Adipocyte (in vitro differentiated cells): Measurements from ENCODE around the gene LANCL2.

Experiments used
- DNase-seq: peaks from one replicate; pipeline ENCODE4 v3.0.0-alpha.2; 2015; ENCODE audit warnings: low read depth
- H3K27me3 ChIP-seq: replicated peaks from 2 replicates; pipeline ENCODE4 v1.7.0; 2013; ENCODE audit warnings: mild to moderate bottlenecking, low read length, moderate library complexity; ENCODE audit not compliant: control insufficient read depth, insufficient read depth
- H3K36me3 ChIP-seq: 2 replicates; pipeline ENCODE4 v1.7.0; 2013; ENCODE audit warnings: low read length, mild to moderate bottlenecking, moderate library complexity; ENCODE audit not compliant: control insufficient read depth, insufficient read depth, severe bottlenecking
- H3K4me1 ChIP-seq: 2 replicates; pipeline ENCODE4 v1.7.0; 2013; ENCODE audit warnings: mild to moderate bottlenecking, low read length, moderate library complexity; ENCODE audit not compliant: control insufficient read depth, insufficient read depth
- H3K4me3 ChIP-seq: 2 replicates; pipeline ENCODE4 v1.7.0; 2013; ENCODE audit warnings: mild to moderate bottlenecking, low read length, moderate library complexity
- H3K9ac ChIP-seq: 2 replicates; pipeline ENCODE4 v1.7.0; 2013; ENCODE audit warnings: mild to moderate bottlenecking, low read length, moderate library complexity
- H3K9me3 ChIP-seq: 2 replicates; pipeline ENCODE4 v1.7.0; 2013; ENCODE audit warnings: mild to moderate bottlenecking, low read length, moderate library complexity; ENCODE audit not compliant: control insufficient read depth

The LANCL2 gene

DNA sequence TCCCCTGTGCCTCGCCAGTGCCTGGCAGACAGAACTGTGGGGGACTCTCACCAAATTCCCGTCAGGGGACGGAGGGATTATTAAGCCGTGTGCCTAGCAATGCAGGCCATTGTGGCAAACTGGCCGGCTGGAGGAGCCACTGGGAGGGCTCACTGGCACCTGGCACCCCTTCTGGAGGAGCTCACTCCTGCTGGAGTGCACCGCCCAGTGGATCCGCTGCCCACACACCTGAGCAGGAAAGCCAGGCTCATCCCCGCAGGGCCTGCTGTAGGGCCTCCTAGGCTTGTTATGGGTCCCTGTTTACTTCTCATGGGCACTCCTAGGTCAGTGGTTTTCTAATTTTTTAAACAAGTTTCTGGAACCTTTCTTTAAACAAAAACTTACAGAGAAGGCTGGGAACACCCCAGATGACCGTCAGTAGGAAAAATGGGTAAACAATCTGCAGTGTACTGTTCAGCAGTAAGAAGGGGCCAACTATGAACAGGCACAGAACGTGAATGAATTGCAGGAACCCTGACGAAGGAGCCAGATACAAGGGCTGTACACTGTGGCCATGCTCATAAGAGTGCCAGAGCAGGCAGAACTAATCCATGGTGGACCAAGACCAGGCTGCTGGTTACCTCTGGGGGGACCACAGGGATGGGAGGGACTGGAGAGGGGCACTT is 64.8 kb downstream of the LANCL2 start:
- no peak overlapping the region for H3K4me3 ChIP-seq
- H3K9ac ChIP-seq, result no peak overlapping the region
- H3K36me3 ChIP-seq, result peaks cover 14% of the 10 kb centered on the region
- no peaks in the 10 kb centered on the region for H3K9me3 ChIP-seq
- no peaks in the 10 kb centered on the region for H3K27me3 ChIP-seq
- H3K4me1 ChIP-seq, result no peaks in the 10 kb centered on the region
- DNase-seq, result no peak

DNA sequence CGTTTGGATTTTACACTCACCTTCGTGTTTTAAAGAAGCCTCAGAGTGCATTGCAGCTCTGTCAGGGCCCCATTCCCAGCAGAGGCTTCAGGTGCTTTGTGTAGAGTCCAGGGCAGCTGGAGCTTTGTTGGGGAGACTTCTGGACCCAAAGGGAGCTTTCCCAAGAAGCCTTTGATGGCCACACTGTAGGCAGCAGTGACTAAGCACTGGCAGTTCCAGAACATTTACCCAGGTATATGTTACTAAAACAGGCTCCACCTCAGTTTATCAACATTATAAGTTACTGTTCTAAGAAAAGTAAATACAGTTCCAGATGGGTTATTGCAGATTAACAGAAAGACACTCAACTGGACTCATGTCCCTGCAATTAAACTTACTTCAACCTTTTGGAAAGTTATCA is 66.8 kb downstream of the LANCL2 start:
- Histone ChIP-seq H3K27me3 (no peaks in the 10 kb centered on the region), H3K9ac (no peak overlapping the region), H3K9me3 (no peaks in the 10 kb centered on the region), H3K4me1 (no peaks in the 10 kb centered on the region), H3K4me3 (no peak overlapping the region), H3K36me3 (no peaks in the 10 kb centered on the region)
- no peak for DNase-seq

DNA sequence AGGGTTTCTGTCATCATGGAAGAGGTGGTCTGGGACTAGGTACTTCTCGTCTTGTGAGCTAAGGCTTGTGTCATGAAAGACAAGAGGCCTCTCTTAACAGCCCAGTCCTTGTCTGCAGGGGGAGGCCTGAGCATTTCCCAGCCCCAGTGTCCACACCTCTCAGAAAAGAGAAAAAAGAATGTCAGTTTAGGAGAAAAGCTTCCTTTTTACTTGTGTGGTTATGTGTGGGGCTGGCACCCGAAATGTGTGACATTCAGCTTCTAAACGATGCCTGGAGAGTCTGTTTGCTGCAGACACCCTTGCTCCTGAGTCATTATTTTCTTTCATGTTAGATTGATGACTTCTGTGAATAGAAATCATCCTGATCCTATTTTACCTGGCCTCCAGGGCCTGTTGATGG is 67.4 kb downstream of the LANCL2 start:
- no peaks in the 10 kb centered on the region for H3K27me3 ChIP-seq
- H3K4me3 ChIP-seq, result no peak overlapping the region
- no peak for DNase-seq
- H3K9ac ChIP-seq, result no peak overlapping the region
- H3K36me3 ChIP-seq, result no peaks in the 10 kb centered on the region
- no peaks in the 10 kb centered on the region for H3K4me1 ChIP-seq
- no peaks in the 10 kb centered on the region for H3K9me3 ChIP-seq

DNA sequence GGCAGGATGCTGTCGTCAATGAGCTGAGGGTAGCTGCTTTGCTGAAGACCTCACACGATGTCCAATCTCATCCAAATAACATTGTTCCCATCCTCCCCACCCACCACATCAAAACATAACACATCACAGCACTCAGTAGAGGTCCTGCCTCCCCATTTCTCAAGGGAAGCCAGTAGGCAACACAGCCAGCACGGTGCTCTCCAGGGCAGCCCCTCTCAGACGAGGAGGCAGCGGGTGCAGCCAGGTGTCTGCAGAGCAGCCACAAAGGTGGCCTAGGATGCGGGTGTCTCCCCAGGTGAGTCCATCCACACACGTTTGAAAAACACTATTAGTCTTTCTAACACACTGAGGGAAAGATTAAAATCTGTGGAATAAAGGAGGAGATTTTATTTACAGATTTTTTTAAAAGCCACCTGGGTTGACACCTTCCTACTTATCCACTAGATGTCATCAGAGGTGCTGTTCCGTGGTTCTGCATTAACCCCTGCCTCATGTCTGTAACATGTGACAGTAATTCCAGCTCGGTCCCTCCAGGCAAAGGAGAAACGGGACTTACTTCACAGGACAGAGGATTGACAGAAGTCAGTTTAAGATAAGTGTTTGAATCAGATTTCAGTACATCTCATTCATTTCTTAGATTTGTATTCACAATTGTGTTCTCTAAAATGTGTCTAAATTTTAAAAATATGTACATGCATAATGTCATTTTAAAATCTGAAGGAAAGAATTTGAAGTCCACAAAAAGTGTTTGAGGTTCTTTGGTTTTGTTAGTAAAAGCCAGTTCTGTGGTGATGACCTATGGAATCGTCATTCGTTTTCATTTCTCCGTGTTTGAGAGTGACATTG is 68.0 kb downstream of the LANCL2 start:
- no peaks in the 10 kb centered on the region for H3K27me3 ChIP-seq
- no peak overlapping the region for H3K9ac ChIP-seq
- H3K4me3 ChIP-seq, result no peak overlapping the region
- peak; percentile 36 for DNase-seq
- no peaks in the 10 kb centered on the region for H3K4me1 ChIP-seq
- no peaks in the 10 kb centered on the region for H3K36me3 ChIP-seq
- no peaks in the 10 kb centered on the region for H3K9me3 ChIP-seq

DNA sequence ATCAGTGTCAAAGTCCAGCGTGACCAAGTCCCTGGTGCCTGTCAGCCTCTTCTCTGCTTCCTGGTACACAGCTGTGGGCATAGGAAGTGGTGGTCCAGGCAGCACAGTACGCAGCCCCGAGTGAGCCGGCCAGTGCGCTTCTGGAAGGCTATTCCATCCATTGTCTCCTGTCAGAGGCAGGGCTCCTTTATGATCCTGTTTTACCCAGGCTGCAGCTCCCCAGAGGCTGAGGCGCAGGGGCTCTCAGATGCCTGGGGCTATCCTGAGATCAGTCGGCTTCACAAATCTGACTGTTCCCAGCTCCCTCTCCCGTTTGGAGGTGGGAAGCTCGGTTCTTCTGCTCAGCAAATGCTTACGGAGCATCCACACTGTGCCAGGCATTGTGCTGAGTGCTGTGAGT is 70.3 kb downstream of the LANCL2 start:
- no peaks in the 10 kb centered on the region for H3K27me3 ChIP-seq
- H3K36me3 ChIP-seq, result no peaks in the 10 kb centered on the region
- peaks cover 5% of the 10 kb centered on the region for H3K4me1 ChIP-seq
- no peaks in the 10 kb centered on the region for H3K9me3 ChIP-seq
- H3K9ac ChIP-seq, result no peak overlapping the region
- no peak overlapping the region for H3K4me3 ChIP-seq
- DNase-seq, result no peak

DNA sequence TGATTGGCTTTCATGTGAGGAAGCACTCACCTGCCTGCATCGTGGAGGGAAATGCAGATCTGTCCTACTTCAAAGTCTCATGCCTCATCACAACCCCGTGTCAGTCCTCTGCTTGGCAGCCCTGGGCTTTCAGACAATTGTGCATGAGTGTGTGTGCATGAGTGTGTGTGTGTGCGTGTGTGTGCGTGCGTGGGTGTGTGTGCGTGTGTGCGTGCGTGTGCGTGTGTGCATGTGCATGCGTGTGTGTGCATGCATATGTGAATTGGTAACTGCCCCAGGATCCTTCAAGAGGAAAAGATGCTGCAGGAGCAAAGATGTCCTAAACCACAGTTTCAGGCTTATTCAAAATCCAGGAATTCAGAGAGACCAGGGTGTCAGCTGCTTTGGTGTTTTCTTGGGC is 71.3 kb downstream of the LANCL2 start:
- H3K4me1 ChIP-seq, result peaks cover 12% of the 10 kb centered on the region
- H3K27me3 ChIP-seq, result no peaks in the 10 kb centered on the region
- DNase-seq, result no peak
- no peaks in the 10 kb centered on the region for H3K9me3 ChIP-seq
- no peaks in the 10 kb centered on the region for H3K36me3 ChIP-seq
- H3K4me3 ChIP-seq, result no peak overlapping the region
- H3K9ac ChIP-seq, result no peak overlapping the region

DNA sequence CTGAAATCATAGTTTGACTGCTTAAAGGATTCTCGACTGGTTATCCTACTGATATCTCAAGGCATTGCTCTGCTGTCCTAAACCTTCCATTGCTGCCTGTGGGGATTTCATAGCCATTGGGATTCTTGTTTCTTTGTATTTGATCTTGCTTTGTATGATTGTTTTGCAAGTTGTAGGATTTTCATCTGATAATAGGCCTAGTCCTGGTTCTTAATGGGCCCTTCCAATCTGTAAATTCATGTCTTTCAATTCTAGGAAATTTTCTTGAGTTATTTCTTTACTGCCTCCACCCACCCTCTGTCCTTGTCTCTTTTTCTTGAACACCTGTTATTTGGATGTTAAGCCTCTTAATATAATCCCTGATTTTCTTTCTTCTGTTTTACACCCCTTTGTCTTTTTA is 72.2 kb downstream of the LANCL2 start:
- H3K36me3 ChIP-seq, result no peaks in the 10 kb centered on the region
- no peak overlapping the region for H3K4me3 ChIP-seq
- no peaks in the 10 kb centered on the region for H3K27me3 ChIP-seq
- no peaks in the 10 kb centered on the region for H3K9me3 ChIP-seq
- no peak overlapping the region for H3K9ac ChIP-seq
- H3K4me1 ChIP-seq, result peaks cover 21% of the 10 kb centered on the region
- no peak for DNase-seq

DNA sequence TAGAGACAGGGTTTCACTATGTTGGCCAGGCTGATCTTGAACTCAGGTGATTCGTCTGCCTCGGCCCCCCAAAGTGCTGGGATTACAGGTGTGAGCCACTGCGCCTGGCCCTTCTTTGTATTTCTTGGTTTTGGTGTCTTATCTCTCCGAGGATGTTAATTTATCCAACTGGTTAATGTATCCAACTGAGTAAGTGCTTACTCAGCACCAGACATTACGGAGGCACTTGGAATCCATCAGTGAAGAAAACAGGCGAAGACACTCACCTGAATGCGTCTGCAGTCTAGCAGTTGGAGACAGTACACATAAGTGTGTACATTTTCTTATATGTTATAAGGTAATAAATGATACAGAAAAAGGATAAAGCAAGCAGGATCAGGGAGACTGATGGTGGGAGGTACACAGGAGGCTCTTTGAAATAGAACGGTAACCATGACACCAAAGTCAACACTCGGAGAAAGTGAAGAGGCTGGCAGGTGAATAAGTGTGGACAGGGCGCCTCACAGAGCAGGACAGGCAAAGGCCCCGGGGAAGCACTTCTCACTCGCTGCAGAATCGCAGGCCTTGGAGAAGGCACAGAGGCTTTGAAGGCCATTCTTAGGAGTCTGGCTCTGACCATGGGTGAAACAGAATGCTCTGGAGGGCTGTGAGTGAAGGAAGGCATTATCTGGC is 73.1 kb downstream of the LANCL2 start:
- H3K4me1 ChIP-seq, result peaks cover 23% of the 10 kb centered on the region
- H3K9ac ChIP-seq, result no peak overlapping the region
- DNase-seq, result no peak
- H3K4me3 ChIP-seq, result no peak overlapping the region
- no peaks in the 10 kb centered on the region for H3K27me3 ChIP-seq
- H3K9me3 ChIP-seq, result no peaks in the 10 kb centered on the region
- H3K36me3 ChIP-seq, result no peaks in the 10 kb centered on the region

DNA sequence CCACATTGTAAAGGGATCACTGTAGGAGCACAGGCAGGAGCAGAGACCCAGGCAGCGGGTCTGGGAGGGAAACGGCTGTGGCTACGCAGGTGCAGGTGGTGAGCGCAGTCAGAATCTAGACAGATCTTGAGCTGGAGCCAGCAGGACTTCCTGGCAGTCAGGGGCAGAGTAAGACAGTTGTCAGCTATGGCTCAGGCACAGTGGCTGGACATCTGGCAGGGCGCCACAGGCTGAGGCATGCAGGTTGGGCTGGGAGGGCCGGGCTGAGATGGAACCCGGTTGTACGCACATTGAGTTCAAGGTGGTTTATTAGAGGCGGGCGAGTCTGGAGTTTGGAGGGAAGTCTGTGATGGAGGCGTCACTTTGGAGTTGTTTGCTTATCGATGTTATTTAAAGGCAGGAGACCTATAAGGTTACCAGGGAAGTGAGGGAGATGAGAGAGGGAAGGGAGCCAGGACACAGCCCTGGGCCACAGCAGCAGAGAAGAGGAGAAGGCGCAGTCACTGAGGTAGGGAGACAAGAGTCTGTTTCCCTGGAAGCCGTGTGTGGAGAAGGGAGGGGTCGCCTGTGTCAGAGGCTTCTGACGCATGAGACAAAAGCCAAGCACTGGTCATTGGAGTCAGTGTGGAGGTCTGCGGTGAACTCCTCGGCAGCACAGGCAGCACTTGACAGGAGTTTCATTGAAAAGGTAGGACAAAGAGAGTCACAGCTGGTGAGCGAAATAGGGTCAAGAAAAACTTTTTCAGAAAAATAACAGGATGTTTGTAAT is 73.8 kb downstream of the LANCL2 start:
- Histone ChIP-seq H3K36me3 (no peaks in the 10 kb centered on the region), H3K9me3 (no peaks in the 10 kb centered on the region), H3K9ac (no peak overlapping the region), H3K4me3 (no peak overlapping the region), H3K27me3 (no peaks in the 10 kb centered on the region), H3K4me1 (peaks cover 23% of the 10 kb centered on the region)
- DNase-seq, result no peak

DNA sequence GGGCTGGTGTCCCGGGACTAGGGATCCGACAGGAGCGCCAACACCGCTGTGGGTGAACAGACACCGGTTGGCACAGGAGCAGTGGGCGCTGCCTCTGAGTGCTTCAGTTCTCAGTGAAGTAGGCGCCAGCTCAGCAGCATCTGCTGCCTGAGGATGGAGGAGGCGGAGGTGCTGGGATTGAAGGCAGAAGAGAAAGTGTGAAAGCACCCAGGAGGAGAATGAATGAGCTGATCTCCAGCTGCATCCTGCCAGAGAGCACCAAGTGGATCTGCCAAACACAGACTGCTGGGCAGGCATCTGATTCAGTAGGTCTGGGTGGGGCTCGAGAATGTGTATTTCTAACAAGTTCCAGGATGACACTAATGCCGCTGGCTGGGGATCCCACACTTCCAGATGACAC is 74.5 kb downstream of the LANCL2 start:
- H3K9ac ChIP-seq, result no peak overlapping the region
- no peak overlapping the region for H3K4me3 ChIP-seq
- H3K4me1 ChIP-seq, result peaks cover 24% of the 10 kb centered on the region
- no peaks in the 10 kb centered on the region for H3K27me3 ChIP-seq
- H3K9me3 ChIP-seq, result no peaks in the 10 kb centered on the region
- DNase-seq, result no peak
- no peaks in the 10 kb centered on the region for H3K36me3 ChIP-seq
